ENCODE data around the gene AOPEP.
"Not testable (repeated sequence)": the region's sequence is repeated elsewhere in the genome, so short reads cannot be mapped to it uniquely, and the experiment has no call there.

The AOPEP gene

DNA sequence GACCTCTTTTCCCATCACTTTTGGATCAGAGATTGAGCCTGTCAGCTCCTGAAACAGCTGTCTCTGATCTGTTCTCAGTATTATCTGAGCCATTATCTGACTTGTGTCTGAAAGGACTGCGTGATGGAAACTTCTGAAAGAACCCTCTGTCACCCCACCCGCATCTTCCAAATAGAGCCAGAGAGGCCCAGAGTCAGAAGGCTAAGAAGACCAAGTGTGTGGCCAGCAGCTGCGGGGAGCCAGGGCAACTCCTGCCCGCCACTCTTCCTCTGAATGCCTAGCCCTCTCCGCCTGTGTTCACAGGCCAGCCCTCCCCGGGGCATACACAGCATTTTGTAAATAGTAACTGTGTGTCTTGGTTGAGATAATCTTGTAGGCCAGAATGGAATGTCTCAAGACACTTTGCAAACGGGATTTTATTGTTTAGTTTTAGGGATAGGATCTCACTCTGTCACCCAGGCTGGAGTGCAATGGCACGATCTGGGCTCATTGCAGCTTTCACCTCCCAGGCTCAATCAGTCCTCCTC lies 92.7 kb downstream of the AOPEP start:
- no peak for DNase-seq

DNA sequence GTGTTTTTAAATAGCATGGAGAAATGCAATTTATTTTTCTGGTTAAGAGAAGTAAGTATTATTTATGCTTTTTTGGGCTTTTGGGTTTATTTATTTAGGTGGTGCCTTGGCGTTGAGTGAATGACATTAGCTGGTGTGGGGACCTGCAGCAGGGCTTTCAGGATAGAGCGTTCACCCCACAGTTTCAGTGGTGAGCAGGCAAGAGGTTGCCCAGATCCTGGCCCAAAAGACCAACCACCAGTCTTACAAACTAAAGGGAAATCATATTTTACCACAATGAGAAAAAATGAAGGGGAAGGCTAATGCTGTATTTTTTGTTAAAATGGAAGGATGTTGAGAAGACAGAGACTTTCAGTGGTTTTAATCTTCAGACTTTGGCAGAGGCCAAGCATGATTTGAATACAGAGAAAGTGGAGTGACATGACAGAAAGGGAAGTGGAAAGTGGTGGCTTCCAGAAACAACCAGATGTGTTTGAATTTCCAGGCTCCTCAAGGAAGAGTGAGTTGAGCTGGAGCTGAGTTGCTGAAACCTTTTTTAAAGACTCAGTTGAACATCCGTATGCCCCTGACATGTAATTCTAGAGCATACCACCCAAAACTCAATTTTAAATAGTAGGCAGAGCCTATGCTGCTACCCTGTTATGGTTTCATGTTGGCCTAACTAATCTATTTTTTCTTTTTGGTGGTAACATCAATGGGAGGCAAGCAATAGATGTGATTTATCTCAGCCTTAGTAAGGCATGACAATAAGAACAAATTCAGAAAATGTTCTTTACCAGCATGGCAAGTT lies 94.8 kb downstream of the AOPEP start:
- DNase-seq, result no peak

DNA sequence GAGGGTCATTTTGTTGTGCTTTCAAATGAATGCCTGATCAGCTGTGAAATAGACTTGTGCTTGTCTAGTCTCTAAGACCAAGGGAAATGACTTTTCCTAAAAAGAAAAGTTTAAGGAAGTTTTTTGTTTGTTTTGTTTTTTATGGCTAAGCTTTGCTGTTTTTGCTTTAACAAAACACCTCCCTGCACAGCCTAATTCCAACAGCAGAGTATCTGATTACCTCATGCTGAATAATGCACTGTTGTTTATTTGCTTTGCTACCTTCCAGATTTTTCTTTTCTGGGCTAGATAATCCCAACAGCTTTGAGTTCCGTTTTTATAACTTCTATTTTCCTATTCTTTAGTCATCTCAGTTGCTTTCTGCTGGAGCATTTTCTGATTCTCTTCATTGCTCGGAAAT lies 95.8 kb downstream of the AOPEP start:
- no peak for DNase-seq

DNA sequence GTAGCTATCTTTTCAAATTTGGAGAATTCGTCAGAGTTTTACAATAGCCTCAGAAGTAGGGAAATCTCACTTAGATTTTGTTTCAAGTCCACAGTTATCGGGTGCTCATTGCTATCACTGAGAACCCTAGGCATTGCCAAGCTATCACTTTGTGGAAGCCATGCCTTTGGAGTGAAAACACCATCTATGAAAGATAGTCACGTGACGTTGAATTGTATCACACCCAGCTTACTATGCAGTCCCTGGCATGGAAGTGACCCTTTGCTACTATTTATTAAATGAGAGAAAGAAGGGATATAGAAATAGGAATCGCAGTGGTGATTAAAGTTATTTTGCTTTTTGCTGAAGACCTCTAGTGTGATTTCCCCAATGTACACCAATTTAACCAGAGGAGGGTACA lies 97.2 kb downstream of the AOPEP start:
- DNase-seq, result no peak

DNA sequence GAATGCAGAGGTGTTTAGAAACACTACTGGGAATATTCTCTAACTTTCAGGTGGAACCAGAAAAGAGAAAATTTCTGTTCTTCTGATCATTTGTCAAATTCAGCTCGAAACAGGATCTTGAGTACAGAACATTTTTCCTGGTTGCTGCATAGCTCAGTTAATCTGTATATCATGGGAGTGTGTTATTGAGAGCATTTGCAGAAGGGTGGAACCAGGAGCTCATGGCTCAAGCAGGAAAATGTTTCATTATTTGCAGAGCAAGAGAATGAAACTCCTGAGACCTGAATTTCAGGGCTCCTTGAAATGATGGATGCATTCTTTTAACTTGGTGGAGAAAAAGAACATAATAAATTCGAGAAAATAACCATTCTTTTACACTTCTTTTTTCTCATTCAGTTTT lies 97.9 kb downstream of the AOPEP start:
- DNase-seq, result no peak

DNA sequence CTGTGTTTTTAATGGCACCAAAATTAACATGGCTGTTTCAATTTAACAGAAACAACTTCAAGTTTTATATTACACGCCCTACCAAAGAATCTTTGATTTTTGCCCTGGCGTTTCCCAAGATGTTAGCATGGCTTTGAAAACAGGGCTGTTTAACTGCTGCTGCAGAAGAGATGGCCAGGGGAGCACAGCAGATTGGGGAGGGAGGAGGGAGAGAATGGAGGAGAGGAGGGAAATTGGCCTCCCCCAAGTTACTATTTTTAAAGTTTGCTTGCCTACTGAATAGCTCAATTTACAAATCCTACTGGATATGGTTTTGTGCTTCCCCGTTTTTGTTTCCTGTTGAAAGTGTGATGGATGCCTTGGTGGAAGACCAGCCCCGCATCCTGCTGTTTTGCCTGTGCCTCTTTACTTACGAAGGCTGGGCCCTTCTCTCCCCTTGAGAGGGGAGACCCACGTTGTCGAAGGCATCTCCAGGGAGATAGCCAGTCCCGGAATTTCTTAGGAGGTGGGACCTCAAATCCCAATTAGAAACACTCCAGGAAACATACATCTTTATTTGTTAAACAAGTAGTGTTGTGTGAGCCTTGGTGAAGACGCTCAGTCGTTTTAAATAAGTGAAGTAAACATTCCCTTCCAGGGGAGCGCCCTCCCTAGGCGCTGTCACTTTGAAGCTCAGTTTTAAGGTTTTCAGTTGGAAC lies 98.6 kb downstream of the AOPEP start:
- no peak for DNase-seq

DNA sequence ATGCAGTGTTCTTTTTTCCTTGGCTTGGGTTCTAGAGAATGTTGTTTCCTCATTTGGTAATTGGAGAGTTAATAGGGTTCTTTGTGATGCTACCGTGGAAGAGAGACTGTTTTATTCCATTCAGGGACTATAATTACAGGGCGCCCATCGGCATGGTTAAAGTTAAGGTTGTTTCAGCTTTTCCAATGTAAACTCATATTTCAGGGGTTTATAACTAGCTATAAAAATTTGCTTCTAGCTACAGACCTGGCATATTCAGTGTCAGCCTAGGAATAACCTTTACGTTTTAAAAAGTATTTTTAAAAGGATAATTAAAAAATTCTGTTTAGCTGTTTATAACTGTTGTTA lies 99.1 kb downstream of the AOPEP start:
- no peak for DNase-seq

DNA sequence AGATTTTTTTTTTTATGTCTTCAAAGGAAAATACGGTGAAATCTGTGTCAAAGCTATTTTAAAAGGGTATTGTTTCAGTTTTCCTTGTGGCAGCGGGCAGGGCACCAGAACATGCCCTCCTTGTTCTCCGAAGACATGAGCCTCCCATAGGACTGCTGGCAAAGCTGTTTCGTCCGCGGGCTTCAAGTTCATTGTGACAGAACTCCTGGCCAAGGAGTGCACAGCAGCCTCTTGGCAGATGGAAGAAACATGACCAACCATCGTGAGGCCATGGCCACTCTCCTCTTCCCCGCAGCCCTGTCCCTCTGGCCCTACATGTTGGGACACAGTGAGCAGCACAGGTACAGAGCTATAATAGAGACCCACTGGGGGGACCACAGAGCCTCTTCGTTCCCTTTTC lies 99.5 kb downstream of the AOPEP start:
- no peak for DNase-seq

DNA sequence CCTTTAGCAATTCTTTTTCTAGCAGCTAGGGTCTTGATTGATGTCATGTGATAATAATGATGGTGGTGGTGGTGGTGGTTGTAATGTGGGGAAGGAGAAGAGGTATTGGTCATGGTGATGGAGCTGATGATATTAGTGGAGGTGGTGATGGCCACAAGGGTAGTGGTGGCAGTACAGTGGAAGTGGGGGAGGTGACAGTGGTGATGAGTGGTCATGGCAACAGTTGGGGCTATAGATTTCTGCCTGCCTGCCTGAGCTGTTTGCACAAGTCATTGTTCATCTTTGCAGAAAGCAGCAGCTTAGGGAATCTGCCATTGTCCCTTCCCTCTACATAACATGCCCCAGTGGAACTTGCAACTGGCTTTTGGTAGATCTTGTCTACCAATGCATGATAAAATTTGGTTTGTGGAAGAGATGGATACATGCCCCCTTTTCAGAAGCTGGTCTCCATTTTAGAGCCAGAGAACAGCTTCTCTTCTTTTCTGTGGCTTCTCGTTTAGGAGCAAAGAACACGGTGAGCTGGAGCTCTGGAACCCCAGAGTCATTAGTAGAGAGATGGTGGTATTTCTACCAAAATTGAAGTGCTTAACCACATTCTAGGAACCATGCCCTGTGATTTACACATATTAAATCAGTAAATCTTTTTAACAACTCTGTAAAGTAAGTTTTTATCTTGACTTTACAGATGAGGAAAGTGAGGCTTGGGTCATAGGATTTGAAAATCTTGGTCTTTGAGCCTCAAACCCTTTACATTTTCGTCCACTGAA lies 100.3 kb downstream of the AOPEP start:
- DNase-seq, result no peak

DNA sequence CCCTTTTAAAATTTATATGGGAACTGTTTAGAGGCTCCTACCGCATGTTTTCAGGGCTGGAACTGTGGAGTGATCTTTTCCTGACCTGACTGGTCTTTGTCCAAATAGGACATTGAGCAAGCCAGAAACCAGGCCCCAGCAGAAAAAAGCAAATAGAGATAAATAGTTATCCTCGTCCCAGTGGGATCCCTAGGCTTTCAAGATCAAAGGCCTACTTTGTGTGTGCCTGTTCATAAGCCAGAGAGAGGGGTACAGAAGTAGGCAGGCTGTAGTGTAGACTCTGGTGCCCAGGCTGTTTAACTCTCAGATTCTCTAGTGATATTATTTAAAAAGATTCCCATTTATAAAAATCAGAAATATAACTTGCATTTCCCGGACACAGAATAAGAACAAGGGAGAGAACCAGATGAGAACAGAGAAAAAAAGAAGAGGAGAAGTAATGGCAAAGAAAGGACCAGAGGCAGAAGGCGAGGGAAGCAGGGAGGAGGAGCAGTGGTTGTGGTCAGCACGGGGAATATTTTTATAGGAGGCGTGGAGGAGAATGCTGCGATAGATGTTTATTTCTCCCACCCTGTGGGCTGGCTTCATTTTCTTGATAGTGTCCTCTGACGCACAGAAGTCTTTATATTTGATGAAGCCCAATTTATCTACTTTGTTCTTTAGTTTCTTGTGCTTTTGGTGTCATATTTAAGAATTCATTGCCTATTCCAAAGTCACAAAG lies 101.2 kb downstream of the AOPEP start:
- no peak for DNase-seq

DNA sequence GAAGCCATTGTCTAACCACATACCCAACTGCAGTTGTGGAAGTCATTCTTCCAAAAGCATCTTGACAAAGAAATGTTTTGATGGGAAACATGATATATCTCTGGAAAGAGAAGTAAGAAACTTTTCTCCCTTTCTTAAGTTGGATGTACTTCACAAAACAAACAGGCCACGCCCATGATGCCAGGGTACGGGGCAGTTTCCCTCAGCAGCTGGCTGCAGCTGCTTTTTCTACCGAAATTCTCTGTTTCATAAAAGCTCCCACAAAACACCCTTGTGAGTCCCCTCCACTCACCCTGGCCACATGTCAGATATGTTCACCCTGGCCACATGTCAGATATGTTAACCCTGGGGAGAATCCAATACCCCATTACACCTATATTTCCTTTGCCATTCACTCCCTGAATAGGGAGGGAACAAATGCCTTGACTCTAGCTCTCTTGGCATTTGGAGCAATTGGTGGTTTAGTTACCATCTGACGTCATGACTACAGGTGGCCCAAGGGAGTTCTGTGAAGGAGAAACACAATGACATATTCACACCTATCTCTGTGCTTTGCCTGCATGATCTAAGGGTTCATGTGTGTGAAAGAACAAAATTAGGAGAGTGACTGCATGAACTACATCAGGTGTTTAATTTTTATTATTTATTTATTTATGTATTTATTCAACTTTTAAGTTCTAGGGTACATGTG lies 103.0 kb downstream of the AOPEP start:
- DNase-seq, result no peak

DNA sequence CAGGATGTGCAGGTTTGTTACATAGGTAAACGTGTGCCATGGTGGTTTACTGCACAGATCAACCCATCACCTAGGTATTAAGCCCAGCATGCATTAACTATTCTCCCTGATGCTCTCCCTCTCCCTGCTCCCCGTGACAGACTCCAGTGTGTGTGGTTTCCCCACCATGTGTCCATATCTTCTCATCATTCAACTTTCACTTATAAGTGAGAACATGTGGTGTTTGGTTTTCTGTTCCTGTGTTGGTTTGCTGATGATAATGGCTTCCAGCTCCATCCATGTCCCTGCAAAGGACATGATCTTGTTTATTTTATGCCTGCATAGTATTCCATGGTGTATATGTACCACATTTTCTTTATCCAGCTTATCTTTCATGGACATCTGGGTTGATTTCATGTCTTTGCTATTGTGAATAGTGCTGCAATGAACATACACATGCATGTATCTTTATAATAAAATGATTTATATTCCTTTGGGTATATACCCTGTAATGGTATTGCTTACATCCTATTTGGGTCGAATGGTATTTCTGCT lies 103.6 kb downstream of the AOPEP start:
- DNase-seq, result not testable (repeated sequence)

DNA sequence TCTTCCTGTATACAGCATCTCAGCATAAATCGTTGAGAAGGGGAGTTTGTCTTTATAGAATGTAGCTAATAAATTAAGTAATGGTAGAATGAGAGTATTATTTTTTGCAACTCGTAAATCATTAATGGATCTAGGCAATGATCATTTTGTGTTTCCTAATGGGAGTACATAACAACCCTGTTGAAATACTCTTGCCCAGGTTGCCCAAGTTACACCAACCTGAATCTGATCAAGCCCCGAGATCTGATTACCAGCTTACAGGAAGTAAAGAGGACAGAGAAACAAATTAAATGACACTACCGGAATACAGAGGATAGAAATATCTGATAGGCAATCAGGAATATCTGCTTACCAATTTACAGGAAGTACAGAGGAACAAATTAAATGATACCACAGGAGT lies 107.3 kb downstream of the AOPEP start:
- no peak for DNase-seq

DNA sequence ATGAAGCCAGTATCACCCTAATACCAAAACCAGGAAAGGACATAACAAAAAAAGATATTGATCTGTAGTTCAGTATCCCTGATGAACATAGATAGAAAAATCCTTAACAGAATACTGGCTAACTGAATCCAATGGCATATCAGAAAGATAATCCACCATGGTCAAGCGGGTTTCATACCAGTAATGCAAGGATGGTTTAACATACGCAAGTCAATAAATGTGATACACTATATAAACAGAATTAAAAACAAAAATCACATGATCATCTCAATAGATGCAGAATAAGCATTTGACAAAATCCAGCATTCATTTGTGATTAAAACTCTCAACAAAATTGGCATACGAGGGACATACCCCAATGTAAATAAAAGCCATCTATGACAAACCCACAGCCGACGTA lies 110.9 kb downstream of the AOPEP start:
- no peak for DNase-seq

DNA sequence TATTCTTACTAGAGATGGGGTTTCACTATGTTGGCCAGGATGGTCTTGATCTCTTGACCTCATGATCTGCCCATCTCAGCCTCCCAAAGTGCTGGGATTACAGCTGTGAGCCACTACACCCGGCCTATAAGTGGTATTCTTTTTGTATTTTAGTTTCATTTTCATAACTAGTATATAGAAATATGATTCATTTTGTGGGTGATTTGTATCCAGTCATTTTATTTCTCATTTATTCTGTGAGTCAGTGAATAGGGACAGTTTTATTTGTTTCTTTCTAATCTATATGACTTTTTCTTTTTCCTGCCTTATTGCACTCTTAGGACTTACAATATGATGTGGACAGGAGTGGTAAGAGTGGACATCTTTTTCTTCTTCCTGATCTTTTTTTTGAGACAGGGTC lies 112.9 kb downstream of the AOPEP start:
- no peak for DNase-seq

DNA sequence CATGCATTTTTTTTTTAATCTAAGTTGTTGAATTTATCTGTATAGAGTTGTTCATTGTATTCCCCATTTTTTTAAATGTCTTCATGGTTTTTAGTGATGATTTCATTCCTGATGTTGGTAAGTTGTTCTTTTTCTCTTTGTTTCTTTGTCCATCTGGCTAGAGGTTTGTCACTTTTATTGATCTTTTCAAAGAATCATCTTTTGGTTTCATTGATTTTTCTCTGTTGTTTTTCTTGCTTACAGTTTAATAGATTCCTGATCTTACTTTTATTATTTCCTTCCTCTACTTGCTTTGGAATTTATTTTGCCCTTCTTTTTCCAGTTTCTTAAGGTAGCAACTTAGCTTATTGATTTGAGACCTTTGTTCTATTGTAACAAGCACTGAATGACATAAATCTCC lies 114.2 kb downstream of the AOPEP start:
- DNase-seq, result no peak

DNA sequence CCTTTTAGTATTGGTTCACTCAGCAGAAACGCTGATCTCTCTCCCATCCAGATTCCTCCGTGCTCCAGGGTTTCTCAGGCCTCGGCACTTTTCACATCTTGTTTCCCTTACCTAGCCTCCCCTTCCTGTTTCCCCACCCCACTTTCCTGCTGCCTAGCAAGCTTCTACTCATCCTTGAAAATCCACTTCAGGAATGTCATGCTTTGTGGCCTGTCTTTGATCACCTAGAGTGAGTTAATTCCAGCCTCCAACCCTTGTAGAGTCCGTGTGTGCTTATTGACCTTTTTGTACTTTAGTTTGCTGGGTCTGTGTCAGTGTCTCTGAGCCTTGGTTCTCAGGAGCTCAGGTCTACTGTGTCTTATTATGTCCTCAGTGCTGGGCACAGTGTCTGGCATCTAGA lies 116.6 kb downstream of the AOPEP start:
- no peak for DNase-seq

DNA sequence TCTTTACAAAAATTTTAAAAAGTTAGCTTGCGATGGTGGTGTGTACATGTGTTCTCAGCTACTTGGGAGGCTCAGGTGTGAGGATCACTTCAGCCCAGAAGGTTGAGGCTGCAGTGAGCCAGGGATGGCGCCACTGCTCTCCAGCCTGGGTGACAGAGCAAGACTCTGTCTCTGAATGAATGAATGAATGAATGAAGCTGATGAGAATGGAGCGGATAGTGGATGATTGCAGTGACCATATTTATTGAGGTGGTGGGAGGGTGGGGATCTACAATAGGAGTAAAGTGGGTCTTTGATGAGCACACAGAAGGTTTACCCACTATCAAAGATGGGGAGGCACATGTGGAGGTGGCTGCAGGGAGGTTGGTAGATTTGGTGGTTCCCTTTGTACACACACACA lies 120.2 kb downstream of the AOPEP start:
- no peak for DNase-seq

DNA sequence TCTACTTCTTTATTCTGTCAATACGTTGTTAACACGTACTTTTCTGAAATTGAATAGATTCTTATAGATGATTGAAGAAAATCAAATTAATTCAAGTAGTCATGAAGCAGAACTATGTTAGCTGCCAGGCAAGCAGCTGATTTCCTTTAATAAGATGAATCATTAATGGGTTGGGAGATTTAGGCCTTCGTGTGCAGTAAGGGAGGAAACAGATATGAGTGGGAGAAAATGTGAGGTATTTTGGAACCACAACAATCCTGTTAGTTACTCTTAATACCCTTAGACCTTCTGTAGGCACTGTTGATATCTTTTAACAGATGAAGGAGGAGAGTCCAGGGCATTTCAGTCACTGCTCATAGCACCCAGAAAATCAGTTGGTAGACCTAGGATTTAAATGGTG lies 121.0 kb downstream of the AOPEP start:
- DNase-seq, result no peak

DNA sequence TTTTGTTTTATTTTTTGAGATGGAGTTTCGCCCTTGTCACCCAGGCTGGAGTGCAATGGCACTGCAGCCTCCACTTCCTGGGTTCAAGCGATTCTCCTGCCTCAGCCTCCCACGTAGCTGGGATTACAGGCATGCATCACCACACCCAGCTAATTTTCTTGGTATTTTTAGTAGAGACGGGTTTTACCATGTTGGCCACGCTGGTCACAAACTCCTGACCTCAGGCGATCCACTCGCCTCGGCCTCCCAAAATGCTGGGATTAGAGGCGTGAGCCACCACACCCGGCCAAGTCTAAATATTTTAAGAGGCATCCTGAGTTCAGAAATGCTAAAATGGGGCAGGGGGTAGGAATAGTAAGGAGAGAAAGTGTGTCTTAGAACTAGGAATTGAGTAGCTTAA lies 122.3 kb downstream of the AOPEP start:
- DNase-seq, result not testable (repeated sequence)

DNA sequence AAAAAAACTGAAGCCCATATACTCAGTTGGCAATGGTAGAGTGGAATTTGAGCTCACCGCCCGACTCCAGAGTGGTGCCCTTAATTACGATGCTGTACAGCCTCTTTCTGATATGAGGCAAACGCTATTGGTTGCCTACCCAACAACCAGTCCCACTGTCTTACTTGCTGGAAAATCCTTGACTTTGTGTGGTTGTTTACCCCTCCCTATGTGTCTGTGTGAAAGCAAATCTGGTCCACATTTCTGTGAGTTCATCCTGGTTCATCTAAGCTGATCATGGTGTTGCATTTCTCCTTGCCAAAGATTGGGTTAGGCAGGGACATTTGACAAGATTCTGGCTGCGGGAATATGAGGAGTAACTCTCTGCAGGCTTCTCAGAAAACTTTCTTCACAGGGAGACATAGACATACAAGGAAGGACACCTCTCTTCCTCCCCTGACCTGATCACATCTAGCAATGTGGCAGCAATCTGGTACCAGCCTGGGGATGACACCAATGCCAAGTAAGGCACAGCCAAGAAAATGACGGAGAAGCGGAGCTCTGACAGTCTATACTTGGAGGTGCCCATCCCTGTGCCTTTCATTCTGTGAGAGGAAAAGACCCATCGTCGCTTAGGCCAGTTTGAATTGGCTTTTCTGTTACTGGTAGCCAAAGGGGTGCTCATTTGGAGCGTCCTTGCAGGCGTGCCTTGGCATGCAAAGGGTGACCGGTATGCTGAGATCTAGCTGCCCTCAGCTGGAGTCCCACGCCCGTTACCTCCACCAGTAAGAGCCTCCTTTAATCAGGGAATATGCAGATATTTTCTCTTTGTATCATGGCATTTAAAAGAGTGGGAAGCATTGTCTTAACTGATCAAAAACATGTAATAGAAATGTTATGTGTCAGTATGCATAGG lies 124.3 kb downstream of the AOPEP start:
- DNase-seq, result no peak

Data from NCI-H510A (cell line).